GM18498 (cell line): ENCODE results near the gene NEDD4.
"Not testable (repeated sequence)": the region's sequence is repeated elsewhere in the genome, so short reads cannot be mapped to it uniquely, and the experiment has no call there.

Source experiments
- ATAC-seq: cut with Tn5 transposase; IDR thresholded peaks from one replicate; pipeline ENCODE4 v1.9.1; 2021; ENCODE audit warnings: mild to moderate bottlenecking, moderate library complexity; ENCODE audit not compliant: unreplicated experiment

Gene NEDD4

GRCh38 chr15:55786341-55786740 is 207.1 kb downstream of the NEDD4 start:
- ATAC-seq, result no peak

- not testable (repeated sequence) for ATAC-seq
Measured at GRCh38 chr15:55785593-55785992, 207.8 kb downstream of the NEDD4 start.

GRCh38 chr15:55784286-55784685 is 209.1 kb downstream of the NEDD4 start:
- ATAC-seq, result no peak

- ATAC-seq, result no peak
Measured at GRCh38 chr15:55782901-55783300, 210.5 kb downstream of the NEDD4 start.

- ATAC-seq, result no peak
Measured at GRCh38 chr15:55780292-55780691, 213.1 kb downstream of the NEDD4 start.

GRCh38 chr15:55778932-55779331 is 214.5 kb downstream of the NEDD4 start:
- ATAC-seq, result no peak
